IPS-15b (cell line): ENCODE measurements around the gene ERICH4.
"Not testable (repeated sequence)": the region's sequence is repeated elsewhere in the genome, so short reads cannot be mapped to it uniquely, and the experiment has no call there.

Experiments used
- H3K27me3 ChIP-seq: one replicate; pipeline ENCODE4 v1.6.1; 2013; ENCODE audit warnings: low read length; ENCODE audit not compliant: control insufficient read depth, insufficient read depth
- H3K36me3 ChIP-seq: one replicate; pipeline ENCODE4 v1.6.1; 2013; ENCODE audit warnings: low read length; ENCODE audit not compliant: control insufficient read depth, insufficient read depth
- H3K4me1 ChIP-seq: one replicate; pipeline ENCODE4 v1.6.1; 2013; ENCODE audit warnings: mild to moderate bottlenecking, low read length; ENCODE audit not compliant: control insufficient read depth, insufficient read depth
- H3K4me3 ChIP-seq: one replicate; pipeline ENCODE4 v1.5.1; 2013; ENCODE audit warnings: low read depth, low read length
- H3K9ac ChIP-seq: one replicate; pipeline ENCODE4 v1.6.1; 2013; ENCODE audit warnings: low read depth, mild to moderate bottlenecking, low read length
- H3K9me3 ChIP-seq: one replicate; pipeline ENCODE4 v1.6.1; 2013; ENCODE audit warnings: mild to moderate bottlenecking, low read length; ENCODE audit not compliant: control insufficient read depth, insufficient read depth

Gene ERICH4

DNA sequence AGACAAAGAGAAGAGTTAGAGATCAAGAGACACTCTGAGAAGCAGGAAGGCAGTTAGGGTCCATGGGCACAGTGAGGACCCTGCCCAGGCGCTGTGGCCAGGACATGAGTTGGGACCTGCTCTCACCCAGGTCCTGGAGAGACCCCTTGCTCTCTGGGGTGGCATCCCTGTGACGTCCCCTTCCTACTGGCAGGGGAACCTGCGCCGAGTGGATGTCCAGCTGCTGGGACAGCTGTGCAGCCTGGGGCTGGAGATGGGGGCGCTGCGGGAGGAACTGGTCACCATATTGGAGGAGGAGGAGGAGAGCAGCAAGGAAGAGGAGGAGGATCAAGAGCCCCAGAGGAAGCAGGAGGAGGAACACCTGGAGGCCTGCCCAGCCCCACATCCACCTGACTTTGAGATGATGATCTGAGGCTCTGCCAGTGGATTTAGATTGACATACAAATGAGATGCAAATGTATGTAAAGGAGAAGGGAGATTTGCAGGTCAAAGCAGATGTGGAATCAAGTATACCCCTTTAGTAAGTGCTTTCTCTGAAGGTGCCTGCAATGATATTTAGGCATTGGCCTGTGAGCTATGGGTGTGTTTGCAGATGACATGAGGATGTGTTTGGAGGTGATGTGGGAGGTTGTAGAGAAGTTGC is 978 bp downstream of the ERICH4 start:
- Histone ChIP-seq H3K27me3 (peaks cover 14% of the 10 kb centered on the region), H3K9ac (no peak overlapping the region), H3K9me3 (no peaks in the 10 kb centered on the region), H3K4me1 (no peaks in the 10 kb centered on the region), H3K36me3 (no peaks in the 10 kb centered on the region), H3K4me3 (no peak overlapping the region)

DNA sequence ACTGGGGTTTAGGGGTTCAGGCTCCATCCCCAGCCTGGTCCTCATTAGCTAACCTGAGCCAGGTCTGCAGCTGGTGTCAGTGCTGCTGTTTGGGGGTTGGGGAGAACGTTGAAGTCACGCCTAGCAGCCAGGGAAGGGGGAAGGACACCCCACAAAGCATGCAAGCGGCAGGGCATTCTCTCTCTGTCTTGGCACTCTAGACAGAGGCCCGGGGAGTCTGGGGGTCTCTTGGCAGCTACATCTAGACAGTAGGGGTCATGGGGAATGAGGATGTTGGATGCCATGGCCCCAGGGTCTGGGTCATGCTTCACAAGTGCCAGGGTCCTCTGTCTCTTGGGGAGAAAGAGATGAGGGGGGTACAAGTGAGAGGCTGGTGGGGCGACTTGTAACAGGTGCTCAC is 2.6 kb downstream of the ERICH4 start:
- H3K9ac ChIP-seq, result no peak overlapping the region
- peaks cover 16% of the 10 kb centered on the region for H3K27me3 ChIP-seq
- H3K36me3 ChIP-seq, result no peaks in the 10 kb centered on the region

DNA sequence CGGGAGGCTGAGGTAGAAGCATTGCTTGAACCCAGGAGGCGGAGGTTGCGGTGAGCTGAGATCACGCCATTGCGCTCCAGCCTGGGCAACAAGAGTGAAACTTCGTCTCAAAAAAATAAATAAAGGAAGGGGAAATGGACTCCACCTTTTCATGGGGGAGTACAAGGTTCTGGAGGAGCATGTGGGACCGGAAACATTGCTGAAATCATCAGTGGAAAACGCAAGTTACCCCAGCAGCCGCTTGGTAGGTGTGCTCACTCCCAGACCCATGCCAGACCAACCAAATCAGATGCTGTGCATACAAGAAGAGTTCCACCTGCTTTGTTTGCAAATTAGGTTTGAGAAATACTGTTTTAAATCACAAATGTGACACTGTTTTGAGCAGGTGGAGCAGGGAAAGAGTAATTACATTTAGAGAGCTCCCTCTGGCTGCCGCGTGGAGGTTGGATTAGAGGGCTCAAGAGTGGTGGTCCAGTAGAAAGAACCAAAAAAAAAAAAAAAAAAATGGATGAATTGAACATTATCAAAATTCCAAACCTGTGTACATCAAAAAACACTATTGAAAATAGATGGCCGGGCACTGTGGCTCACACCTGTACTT is 4.9 kb downstream of the ERICH4 start:
- Histone ChIP-seq H3K4me3 (no peak overlapping the region), H3K27me3 (peaks cover 16% of the 10 kb centered on the region), H3K9ac (no peak overlapping the region), H3K36me3 (no peaks in the 10 kb centered on the region), H3K9me3 (no peaks in the 10 kb centered on the region), H3K4me1 (no peaks in the 10 kb centered on the region)

More for the DNA sequence above, 2.6 kb downstream of the ERICH4 start:
- Histone ChIP-seq H3K4me3 (no peak overlapping the region), H3K4me1 (no peaks in the 10 kb centered on the region), H3K9me3 (no peaks in the 10 kb centered on the region)

DNA sequence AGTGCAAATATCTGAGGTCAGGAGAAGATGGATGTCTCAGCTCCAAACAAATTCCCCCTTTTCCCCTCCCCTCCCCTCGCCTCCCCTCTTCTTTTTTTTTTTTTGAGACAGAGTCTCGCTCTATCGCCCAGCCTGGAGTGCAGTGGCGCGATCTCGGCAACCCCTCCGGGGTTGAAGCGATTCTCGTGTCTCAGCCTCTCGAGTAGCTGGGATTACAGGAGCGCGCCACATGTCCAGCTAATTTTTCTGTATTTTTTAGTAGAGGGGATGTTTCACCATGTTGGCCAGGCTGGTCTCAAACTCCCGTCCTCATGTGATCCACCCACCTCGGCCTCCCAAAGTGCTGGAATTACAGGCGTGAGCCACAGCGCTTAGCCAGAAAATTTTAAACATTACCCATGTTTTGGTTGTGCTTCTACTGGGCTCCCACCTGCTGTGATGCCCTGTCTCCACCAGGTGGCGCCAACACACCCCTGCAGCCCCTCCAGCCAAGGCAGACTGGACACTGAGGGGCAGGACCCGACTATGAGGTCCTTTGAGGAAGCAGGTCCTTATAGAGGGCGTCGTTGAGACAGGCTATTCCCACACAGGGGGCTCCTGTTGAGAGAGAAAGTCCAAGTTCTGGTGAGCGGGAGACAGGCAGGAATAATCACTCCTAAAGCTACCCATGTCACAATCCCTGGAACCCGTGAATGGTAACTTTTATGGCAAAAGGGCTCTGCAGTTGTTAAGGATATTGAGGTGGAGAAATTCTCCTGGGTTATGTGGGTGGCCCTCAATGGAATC is 6.3 kb downstream of the ERICH4 start:
- no peak overlapping the region for H3K9ac ChIP-seq
- H3K9me3 ChIP-seq, result no peaks in the 10 kb centered on the region
- no peaks in the 10 kb centered on the region for H3K36me3 ChIP-seq
- H3K4me3 ChIP-seq, result peak overlapping the region; percentile 30
- H3K4me1 ChIP-seq, result no peaks in the 10 kb centered on the region
- peaks cover 17% of the 10 kb centered on the region for H3K27me3 ChIP-seq

DNA sequence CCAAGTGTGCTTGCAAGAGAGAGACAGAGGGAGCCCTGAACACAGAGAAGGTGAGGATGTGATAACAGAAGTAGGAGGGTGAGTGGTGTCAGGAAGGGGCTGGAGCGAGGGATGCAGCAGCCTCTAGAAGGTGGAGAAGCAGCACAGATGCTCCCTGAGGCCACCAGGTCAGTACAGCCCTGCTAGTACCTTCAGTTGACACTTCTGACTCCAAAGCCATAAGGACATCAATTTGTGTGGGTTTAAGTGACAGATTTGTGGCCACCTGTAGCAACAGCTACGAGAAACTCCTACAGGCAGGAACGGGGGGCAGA is 6.9 kb downstream of the ERICH4 start:
- Histone ChIP-seq H3K4me1 (no peaks in the 10 kb centered on the region), H3K9me3 (no peaks in the 10 kb centered on the region), H3K9ac (no peak overlapping the region), H3K36me3 (no peaks in the 10 kb centered on the region), H3K4me3 (no peak overlapping the region), H3K27me3 (peaks cover 20% of the 10 kb centered on the region)

DNA sequence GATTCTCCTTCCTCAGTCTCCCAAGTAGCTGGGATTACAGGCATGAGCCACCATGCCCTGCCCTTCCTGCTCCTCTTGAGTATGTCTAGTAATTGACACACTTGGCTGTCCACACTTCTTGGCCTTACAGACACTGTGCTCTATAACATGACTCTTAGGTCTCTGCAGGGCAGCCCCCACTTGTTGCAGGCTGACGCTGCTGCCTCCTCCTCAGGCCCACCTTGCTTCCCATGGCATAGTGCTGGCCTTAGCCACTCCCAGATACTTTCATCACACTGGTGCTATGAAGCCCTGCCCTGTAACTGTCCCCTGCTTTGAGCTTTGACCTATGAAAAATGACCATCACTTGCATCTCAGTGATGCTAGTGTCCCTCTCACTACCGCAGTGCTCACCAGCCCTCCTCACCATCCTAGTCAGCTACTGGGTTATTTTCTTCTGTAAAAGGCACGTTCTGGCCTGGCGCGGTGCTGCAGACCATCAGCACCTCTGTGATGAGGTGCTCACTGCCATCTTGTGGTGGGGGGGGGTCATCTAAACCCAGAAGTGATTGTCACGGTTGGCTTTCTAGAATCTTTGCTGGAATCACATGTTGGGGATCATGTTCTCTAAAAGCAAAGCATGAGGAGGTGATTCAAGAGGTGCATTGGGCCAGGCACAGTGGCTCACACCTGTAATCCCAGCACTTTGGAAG is 9.8 kb downstream of the ERICH4 start:
- no peaks in the 10 kb centered on the region for H3K36me3 ChIP-seq
- H3K9me3 ChIP-seq, result no peaks in the 10 kb centered on the region
- no peak overlapping the region for H3K4me3 ChIP-seq
- peaks cover 20% of the 10 kb centered on the region for H3K27me3 ChIP-seq
- H3K4me1 ChIP-seq, result no peaks in the 10 kb centered on the region
- no peak overlapping the region for H3K9ac ChIP-seq

DNA sequence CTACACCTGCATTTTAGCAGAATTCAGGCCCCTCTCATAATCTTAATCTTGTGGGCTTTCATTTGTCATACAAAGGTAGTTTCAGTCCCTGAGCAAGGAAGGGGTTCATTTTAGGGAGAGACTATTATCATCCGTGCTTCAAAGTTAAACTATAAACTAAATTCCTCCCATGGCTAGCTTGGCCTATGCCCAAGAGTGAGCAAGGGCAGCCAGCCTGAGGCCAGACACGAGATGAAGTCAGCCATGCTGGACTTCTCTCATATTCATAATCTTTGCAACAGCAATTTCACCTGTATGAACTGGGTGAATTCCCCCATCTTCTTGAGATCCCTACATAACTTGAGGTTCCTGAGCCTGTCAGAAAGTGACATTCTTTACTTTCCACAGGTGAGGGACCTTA is 13.0 kb downstream of the ERICH4 start:
- Histone ChIP-seq H3K9me3 (no peaks in the 10 kb centered on the region), H3K4me1 (no peaks in the 10 kb centered on the region), H3K27me3 (peaks cover 11% of the 10 kb centered on the region), H3K4me3 (no peak overlapping the region), H3K36me3 (no peaks in the 10 kb centered on the region), H3K9ac (no peak overlapping the region)

DNA sequence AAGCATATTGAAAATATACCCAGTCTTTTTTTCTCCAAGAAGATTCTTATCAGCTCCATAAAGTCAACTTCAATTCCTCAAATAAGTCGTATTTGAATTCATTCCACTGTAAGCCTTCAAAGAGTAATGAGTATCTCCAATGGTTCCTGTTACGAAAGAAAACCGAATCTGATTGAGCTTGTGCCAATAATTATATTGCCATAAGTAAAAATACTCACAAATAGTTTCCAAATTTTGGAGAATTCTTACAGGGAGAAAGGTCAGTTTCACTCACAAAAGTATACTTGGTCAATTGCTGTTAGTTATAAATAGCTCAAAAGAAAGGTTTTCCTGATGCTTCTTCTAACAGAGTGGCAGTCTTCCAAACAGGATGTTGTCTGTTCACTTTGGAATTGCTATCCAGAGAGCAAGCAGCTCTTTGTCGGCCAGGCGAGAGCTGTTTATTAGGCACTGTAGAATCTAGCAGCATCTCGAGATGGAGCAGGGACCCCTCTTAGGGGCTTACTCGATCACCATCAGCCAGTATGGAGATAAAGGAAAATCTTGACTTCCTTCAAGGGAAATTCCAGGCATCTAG is 13.5 kb downstream of the ERICH4 start:
- no peak overlapping the region for H3K4me3 ChIP-seq
- no peaks in the 10 kb centered on the region for H3K36me3 ChIP-seq
- H3K27me3 ChIP-seq, result peaks cover 11% of the 10 kb centered on the region
- no peak overlapping the region for H3K9ac ChIP-seq
- H3K4me1 ChIP-seq, result no peaks in the 10 kb centered on the region
- peaks cover 2% of the 10 kb centered on the region for H3K9me3 ChIP-seq

DNA sequence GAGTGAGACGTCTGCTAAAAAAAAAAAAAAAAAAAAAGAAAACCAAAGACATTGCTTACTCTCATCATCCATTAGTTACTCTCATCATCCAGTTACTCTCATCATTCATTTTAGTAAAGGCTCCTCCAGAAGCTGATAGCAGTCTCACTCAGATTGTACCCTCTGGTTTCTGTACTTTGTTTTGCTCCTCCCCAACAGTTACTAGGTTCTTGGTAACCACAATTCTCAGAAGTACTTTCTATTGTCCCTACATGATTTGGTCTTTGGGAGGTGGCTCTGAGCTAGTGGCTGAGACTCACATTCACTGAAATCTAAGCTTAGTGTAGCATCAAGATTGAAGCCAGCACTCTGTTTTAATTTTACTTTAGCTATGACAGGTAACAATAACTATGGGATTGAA is 14.3 kb downstream of the ERICH4 start:
- H3K9ac ChIP-seq, result no peak overlapping the region

DNA sequence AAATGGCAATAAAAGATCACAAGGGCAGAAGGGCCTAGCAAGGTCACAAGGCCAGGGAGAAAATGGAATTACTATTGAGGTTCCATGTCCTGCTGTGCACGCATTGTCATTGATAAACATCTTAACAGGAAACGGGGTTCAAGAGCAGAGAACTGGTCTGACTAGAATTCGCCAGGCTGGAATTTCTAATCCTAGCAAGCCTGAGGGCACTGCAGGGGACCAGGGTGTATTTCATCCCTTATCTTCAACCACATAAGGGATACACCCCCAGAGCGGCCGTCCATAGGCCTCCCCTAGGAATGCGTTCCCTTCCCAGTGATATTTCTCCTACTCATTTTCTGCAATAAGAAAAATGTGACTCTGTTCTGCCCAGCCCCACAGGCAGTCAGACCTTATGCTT is 19.5 kb downstream of the ERICH4 start:
- Histone ChIP-seq H3K4me3 (no peak overlapping the region), H3K27me3 (peaks cover 2% of the 10 kb centered on the region), H3K9me3 (peaks cover 3% of the 10 kb centered on the region), H3K4me1 (no peaks in the 10 kb centered on the region), H3K9ac (no peak overlapping the region), H3K36me3 (no peaks in the 10 kb centered on the region)

More for the DNA sequence above, 14.3 kb downstream of the ERICH4 start:
- Histone ChIP-seq H3K27me3 (peaks cover 11% of the 10 kb centered on the region), H3K9me3 (peaks cover 3% of the 10 kb centered on the region), H3K4me1 (no peaks in the 10 kb centered on the region), H3K4me3 (no peak overlapping the region), H3K36me3 (no peaks in the 10 kb centered on the region)

DNA sequence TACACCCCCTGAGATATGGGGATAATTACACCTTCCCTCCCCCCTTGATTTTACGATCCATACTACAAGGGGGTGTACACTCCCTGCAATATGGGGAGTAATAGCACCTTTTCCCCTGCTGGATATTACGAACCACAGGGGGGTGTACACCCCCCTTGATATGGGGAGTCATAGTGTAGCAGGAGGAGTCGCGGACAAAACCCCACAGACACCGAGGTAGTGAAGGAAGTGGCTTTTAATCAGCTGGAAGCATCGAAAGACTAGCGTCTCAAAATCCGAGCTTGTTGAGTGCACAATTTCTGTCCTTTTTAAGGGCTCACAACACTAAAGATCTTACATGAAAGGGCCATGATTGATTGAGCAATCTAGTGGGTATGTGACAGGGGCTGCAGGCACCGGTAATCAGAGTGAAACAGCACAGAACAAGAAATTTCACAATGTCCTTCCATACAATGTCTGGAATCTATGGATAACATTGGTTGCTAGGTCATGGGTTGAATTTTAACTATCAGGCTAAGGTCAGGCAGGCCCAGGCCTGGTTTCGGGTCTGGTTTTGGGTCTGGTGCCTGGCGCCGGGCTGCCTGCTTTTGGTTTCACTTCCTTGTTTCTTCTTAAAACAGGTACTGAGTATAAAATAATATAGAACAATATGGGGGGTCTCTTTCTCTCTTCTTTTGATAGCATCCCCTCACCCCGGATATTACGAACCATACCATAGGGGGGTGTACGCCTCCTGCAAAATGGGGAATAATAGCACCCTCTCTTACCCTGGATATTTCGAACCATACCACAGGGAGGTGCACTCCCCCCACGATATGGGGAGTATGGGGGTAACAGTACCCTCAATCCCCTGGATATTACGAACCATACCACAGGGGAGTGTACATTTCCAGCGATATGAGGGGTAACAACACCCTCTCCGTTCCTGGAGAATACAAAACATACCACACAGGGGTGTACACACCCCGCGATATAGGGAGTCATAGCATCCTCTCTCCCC is 20.6 kb downstream of the ERICH4 start:
- not testable (repeated sequence) for H3K4me3 ChIP-seq, H3K27me3 ChIP-seq, H3K36me3 ChIP-seq, H3K9ac ChIP-seq, H3K9me3 ChIP-seq, H3K4me1 ChIP-seq
